Muscle of arm (tissue), 12 donors: ENCODE measurements around the gene RYR1. TPM values are rescaled to one million over a fixed set of nuclear protein-coding genes. Genes with fewer than 3 reads are reported as not detected.
"Not testable (repeated sequence)": the region's sequence is repeated elsewhere in the genome, so short reads cannot be mapped to it uniquely, and the experiment has no call there.

Source experiments
- DNase-seq: peaks from one replicate; pipeline ENCODE4 v3.0.0-alpha.2; 2013
- polyA plus RNA-seq, 12 donors: library from polyadenylated mRNA; unstranded; fragments of 120-200 nt; gene quantifications; one replicate each; pipeline ENCODE4 v1.2.1, GENCODE V29; 2013; ENCODE audit not compliant: insufficient read length in 12 of 12

Gene RYR1
- polyA plus RNA-seq, 12 donors, result 205 to 659 (median 555) TPM

DNA sequence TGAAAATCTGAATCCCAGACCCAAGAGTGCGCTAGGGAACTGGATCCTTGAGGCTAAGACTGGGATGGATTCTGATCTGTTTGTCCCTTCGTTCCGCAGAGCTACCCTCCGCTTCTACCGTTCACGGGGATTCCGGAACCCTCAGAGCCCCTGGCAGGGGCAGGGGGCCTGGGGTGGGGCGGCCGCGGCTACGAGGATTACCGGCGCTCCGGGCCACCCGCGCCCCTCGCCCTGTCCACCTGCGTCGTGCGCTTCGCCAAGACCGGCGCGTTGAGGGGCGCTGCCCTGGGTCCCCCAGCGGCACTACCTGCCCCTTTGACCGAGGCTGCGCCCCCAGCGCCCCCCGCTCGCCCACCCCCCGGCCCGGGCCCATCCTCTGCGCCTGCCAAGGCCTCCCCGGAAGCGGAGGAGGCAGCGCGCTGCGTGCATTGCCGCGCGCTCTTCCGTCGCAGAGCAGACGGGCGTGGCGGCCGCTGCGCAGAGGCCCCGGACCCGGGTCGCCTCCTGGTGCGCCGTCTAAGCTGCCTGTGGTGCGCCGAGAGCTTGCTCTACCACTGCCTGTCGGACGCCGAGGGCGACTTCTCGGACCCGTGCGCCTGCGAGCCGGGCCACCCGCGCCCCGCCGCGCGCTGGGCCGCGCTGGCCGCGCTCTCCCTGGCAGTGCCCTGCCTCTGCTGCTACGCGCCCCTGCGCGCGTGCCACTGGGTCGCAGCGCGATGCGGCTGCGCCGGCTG lies 37.9 kb upstream of the RYR1 start:
- no peak for DNase-seq

DNA sequence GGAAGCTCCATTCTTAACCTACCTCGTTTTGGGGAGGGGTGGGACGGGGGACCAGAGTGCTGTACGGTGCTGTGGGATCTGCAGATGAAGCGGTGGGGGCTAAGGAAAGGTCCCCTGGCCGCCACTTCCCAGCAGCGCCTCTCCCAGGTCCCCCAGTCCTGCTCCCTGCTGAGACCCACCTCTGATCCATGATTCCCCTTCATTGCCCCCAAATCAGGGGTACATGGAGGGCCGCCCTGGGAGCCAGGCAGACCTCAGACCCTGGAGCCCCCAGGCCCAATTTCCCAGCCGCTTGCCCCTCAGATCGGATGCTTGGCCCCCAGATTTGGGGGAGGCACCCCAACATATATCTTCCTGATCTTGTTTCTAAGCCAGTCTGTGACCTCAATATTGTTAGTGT lies 34.4 kb upstream of the RYR1 start:
- DNase-seq, result no peak

DNA sequence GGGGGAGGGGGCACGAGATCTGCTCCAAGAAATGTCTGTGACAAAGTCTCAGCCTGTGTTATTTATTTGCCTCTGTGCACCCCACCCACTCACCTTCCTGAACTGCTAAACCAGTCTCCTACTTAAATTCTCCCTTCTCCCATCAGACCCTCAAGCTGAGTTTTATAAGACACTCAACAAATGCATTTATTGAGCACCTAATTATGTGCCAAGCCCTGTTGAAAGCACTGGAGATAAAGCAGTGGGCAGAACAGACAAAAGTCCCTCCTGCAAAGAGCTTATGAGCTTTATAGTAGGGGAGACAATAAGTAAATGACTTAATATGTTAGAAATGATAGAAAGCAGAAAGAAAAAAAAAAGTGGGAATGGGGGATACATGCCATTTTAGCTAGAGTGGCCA lies 34.0 kb upstream of the RYR1 start:
- no peak for DNase-seq

DNA sequence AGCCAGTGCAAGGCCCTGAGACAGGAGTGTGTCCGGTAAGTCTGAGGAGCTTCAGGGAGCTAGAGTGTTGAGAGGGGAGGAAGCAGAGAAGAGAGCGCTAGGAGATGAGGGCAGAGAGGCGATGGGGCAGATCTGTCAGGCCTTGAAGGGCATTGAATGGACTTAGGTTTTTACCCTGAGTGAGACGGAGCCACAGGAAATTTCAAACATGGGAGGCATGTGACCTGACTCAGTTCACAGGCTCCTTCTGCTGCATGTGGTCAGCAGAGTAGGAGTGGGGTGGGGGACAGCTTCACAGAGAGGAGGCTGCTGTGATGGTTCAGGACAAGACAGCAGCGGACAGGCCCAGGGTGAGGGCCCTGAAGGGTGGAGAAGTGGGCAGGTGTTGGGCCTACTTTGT lies 33.1 kb upstream of the RYR1 start:
- DNase-seq, result no peak

DNA sequence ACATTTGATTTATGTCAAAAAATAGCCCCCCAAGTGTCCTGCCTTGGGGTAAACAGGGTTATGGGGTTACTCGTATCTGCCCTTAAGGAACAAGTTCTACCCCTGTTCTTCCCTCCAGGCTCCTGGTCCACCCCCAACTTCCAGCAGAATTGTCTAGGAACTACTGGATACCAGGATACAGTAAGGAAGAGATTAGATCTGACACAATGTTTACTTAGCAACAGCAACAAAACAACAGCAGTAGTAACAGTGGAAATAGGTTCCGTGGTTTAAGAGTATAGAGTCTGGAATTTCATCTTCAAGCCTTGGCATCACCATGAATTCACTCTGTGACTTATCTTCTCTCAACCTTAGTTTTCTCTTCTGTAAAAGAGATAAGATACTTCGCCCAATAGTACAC lies 32.3 kb upstream of the RYR1 start:
- DNase-seq, result no peak

DNA sequence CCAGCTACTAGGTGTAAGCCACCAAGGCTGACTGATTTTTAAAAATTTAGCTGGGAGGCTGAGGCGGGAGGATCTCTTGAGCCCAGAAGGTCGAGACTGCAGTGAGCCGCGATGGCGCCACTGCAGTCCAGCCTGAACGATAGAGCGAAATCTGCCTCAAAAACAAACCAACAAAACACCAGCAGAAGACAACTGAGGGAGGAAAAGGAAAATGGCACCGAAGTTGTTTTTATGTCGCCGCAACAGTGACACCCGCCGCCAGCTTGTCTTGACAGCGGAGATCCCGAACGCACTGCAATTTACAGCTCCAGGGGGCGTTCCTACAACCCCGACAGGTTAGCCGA lies 30.9 kb upstream of the RYR1 start:
- no peak for DNase-seq

DNA sequence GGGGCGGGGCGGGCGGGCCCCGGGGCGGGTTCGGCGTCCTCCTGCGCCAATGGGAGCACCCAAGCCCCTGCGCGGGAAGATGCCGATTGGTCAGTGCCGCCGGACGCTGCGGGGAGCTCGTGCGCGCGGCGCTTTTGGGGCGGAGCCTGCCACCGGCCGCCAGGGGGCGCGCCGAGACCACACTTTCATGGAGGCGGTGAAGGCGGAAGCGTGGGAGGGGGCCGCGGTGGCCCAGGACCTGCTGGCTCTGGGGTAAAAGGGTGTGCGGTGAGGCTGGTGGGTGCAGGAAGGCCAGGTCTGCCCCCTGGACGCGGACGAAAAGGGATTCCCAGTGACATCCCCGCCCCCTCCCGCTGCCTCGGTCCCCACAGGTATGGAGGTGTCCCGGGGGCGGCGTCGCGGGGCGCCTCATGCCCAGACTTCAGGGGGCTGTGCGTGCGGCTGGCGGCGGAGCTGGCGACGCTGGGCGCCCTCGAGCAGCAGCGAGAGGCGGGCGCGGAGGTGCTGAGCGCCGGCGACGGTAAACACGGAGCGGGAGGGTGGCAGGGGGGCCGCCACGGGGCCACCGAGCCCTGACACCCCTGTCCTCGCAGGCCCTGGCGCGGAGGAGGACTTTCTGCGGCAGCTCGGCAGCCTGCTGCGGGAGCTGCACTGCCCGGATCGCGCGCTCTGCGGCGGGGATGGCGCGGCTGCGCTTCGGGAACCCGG lies 30.4 kb upstream of the RYR1 start, which contains the start of gene FAM98C:
FAM98C (plus strand) TSS at position 127 of the 708 bp plus-strand sequence; CDS start at position 188, 61 bp downstream.
- DNase-seq, result peak; percentile 97

DNA sequence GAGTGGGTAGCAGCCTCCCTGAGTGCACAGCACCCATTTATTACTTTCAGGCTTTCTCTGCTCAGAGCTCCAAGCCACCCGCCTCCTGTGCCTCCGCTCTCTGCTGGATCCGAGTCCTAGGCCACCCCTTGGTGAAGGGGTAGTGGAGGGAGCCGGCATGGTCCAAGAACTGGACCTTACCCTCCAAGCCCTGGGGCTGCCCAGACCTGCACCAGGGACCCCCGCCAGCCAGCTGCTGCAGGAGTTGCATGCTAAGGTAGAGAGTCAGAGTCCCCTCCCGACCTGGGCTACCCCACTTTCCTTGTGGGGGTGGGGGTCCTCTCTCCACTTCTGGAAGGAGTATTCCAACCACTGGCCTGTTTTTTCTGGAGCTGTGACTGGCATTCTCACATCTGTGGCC lies 28.6 kb upstream of the RYR1 start:
- no peak for DNase-seq

DNA sequence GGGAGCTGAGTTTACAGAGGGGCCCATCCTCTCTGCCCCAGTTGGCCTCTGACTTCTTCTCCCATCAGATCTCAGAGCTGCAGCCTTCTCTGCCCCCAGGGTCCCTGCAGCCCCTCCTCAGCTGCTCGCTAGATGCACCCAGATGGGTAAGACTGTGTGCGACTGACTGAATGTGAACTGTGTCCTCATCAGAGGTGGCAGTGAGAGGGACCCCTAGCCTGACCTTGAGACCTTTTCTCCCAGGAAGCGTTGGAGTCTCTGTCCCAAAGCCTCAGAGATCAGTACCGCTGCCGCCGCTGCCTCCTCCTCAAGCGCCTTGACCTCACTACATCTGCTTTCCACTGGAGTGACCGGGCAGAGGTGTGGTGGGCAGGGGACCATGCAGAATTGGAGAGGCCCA lies 28.2 kb upstream of the RYR1 start:
- DNase-seq, result no peak

DNA sequence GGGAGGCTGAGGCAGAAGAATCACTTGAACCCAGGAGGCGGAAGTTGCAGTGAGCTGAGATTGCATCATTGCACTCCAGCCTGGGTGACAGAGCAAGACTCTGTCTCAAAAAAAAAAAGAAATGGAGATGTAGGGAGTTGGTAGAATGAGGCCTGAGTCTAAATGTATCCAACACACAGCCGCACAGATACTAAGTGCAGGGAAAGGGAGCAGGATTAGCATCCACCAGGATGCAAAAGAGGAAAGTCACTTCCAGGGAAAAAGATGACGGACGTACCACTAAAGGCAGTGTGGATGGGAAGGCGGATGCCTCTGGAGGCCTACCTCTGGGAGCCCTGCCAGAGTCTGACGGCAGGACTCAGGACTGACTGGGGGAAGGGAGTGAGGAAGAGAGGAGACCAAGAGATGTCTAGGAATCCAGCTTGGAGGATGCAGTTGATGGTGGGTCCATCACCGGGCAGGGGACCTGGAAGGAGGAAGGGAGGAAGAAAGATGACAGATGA lies 23.8 kb upstream of the RYR1 start:
- DNase-seq, result peak; percentile 73

DNA sequence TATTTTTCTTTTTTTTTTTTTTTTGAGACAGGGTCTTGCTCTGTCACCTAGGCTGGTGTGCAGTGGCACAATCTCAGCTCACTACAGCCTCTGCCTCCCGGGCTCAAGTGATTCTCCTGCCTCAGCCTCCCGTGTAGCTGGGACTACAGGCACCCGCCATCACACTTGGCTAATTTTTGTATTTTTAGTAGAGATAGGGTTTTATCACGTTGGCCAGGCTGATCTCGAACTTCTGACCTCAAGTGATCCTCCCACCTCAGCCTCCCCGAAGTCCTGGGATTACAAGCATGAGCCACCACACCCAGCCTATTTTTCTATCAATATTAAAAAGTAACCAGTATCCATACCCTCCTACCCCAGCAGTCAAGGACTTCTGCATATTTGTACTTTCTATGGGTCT lies 23.1 kb upstream of the RYR1 start:
- DNase-seq, result not testable (repeated sequence)

DNA sequence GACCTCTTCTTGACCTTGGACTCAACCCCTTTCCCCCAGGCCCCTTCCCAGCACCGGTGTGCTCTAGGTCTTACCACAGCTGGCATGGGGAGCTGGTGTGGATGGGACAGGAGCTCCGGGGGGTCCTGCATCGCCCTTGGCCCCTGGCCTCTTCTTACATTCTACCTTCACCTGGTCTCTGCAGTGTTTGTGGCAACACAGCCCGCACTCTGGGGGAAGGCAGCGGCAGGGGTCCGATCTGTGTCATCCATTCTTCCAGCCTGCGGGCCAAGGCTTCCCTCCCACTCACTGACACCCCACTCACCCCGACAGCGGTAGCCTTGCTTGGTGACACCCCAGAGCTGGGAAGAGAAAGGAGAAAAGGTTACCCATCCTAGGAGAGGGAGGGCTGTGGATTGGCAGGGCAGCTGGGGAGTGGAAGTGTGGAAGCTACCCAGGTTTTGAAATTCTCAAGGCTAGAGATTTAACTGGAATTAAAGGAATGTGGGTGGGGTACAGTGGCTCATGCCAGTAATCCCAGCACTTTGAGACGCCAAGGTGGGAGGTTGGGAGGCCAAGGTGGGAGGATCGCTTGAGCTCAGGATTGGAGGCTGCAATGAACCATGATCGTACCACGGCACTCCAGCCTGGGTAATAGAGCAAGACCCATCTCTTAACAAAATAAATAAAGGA lies 22.3 kb upstream of the RYR1 start:
- DNase-seq, result no peak

DNA sequence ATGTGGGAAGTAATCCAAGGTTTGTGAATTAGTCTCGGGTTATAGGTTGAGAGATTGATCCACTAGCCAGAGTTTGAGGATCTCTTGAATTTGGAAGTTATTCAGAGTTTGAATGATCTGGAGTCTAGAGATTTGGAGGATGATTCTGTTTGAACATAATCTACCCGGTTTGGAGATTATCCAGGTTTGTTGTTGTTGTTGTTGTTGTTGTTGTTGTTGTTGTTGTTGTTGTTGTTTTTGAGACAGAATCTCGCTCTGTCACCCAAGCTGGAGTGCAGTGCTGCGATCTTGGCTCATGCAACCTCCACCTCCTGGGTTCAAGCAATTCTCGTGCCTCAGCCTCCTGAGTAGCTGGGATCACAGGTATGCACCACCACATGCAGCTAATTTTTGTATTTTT lies 21.6 kb upstream of the RYR1 start:
- DNase-seq, result not testable (repeated sequence)

DNA sequence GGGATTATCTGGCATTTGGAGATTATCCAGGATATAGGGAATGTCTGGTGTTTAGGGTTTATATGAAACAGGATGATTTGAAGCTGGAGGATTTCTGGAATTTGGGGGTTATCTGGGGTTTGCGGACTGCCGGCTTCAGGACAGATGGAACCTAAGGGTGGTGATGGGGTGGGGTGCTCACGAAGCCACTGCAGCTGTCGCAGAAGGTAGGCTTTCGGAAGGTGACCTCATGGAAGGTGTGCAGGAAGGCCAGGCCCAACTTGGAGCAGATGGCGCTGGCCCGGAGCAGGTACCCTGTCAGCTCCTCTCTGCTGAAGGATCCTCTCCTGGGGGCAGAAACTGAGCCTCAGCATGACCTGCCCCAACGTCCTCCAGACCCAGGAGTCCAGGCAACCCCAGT lies 21.0 kb upstream of the RYR1 start:
- no peak for DNase-seq

DNA sequence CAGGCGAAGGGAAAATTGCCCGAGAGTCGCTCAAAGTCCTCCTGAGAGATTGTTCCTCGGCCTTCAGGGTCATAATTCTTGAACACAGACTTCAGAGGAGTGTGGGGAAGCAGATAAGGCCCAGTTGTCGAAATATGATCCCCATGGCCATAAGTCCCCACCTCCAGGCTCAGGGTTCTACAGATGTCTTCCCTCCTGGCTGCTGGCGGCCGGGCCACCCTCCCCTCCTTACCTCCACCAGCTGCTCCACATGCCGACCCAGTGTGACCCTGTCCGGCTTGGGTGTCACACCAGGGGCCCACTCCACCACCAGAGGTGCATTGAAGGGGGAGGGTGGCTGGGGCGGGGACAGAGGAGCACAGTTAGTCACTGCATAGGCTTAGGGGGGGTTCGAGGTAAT lies 20.5 kb upstream of the RYR1 start:
- DNase-seq, result no peak

DNA sequence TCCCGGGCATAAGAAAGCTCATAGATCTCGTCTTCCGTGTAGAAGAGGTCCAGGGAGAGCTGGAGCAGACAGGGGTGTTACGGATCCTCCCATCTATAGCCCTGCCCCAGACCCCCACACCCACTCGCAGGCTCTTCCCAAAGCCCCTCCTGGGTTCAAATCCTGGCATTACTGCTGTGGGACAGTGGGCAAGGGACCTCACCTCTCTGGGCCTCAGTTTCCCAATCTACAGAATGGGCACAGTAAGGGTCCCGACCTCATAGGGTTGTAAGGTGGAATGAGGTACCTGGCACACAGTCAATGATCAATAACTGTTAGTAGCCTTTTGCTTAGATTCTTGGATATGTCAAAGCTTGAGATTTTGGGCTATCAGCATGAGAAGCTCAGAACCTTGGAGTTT lies 20.1 kb upstream of the RYR1 start:
- DNase-seq, result no peak

DNA sequence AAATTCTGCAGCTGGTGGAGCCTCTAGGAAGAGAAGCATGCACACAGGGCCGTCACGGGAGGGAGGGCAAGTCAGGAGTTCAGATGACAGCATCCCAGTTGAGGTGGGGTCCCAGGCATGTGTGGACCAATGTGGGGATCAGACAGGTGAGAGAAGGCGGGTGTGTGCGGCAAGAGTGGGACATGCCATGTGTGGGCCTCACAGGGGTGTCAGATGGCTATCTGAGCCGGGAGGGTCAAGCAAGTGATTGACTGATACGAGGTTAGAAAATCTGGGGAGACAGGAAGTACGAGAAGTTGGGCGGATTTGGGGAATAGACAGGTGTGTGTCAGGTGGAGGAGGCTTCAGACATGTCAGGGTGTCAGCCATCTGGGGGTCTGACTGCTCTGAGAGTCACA lies 16.3 kb upstream of the RYR1 start:
- DNase-seq, result no peak

DNA sequence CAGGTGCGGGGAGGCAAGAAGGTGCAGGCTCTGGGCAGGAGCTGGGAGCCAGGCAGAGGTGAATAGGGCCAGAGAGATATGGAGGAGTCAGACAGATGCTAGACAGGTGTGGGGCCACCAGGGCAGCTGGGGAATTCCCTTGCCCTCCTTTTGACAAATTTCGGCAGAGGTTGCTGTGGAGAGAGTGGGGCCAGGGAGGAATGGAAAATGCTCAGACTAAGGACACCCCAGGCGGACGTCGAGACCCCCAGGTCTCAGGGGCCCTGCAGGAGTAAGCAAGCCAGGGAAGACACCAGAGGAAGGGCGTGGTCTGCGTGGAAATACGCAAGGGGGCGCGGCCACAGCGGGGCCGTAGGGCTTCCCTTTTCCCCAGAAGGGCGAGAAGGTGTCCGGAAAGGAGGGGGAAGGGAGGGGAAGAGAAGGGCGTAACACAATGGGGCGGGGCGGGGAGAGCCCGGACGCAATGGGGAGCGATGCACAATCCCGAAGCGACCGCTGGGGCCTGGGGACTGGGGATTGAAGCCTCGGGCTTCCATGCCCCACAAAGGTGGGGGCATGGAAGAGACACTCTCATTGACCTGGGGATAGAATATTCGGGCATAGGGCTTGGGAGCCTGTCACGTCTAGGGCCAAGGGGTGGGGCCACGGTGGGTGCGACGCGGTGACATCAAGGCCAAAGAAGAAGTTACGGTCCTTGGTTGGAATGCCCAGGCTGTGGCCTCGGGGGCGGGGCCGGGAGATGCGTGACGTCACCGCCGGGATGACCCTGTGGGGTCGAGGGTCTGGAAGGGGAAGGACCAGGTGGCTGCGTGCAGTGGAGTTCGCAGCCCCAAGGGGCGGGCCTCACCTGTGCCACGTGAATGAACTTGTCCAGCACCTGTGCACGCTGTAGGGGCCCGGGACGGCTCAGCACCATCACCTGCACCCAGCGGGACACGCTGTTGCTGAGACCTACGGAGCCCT lies 15.7 kb upstream of the RYR1 start:
- peak; percentile 23 for DNase-seq

DNA sequence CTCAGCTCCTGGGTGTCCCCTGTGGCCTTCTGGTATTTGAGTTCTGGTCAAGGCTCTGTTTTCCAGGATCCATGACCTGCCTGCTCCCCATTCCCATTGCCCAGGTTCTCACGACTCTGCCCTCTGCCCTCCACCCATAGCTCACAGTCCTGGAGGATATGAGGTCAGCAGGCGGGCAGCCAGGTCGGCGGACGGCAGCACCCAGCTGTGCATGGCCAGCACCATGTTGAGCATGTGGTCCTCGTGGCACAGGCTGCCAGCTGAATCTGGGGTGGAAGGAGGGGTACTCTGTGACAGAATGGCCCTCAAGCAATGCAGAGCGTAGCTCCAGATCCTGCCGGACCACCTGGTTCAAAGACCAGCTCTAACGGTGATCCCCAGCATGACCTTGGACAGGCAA lies 12.6 kb upstream of the RYR1 start:
- DNase-seq, result no peak

DNA sequence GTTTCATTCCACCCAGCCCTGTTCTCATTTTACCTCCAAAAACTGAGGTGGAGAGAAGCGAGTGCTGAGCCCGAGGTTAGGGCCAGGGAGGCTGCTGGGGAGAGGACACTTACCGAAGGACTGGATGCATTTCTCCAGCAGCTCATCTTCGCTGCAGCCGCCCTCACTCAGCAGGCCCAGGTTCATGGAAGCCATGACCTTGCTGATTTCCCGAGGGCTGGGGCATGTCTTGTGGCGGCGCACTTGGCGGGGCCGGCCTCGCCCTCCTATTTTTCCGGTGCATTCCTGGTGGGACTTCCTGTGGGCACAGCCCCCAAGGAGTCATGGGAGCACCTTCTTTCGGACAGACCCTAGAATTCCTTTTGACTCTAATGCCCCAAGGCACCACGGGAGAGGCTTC lies 11.6 kb upstream of the RYR1 start:
- DNase-seq, result no peak

DNA sequence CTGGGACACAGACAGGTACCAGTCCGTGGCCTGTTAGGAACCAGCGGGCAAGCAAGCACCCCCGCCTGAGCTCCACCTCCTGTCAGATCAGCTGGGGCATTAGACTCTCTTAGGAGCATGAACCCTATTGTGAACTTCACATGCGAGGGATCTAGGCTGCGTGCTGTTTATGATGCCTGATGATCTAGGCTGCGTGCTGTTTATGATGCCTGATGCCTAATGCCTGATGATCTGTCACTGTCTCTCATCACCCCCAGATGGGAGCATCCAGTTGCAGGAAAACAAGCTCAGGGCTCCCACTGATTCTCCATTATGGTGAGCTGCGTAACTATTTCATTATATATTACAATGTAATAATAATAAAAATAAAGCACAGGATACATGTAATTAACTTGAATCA lies 11.1 kb upstream of the RYR1 start:
- DNase-seq, result no peak

DNA sequence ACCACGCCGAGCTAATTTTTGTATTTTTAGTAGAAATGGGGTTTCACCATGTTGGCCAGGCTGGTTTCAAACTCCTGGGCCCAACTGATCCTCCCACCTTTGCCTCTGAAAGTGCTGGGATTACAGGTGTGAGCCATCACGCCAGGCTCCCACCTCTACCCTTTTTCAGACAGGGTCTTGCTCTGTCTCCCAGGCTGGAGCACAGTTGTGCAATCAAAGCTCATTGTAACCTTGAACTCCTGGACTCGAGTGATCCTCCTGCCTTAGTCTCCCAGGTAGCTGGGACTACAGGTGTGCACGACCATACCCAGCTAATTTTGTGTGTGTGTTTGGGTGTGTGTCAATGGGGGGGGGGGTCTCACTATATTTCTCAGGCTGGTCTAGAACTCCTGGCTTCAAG lies 9.2 kb upstream of the RYR1 start:
- no peak for DNase-seq
